HepG2 (cell line): ENCODE results near the gene C9orf43. TPM values are rescaled to one million over a fixed set of nuclear protein-coding genes. Genes with fewer than 3 reads are reported as not detected.

Source experiments
- CENPT ChIP-seq: sonication (generic); formaldehyde crosslinking; IDR thresholded peaks from 2 replicates; pipeline ENCODE4 v1.8.0; 2022; ENCODE audit warnings: low read depth, mild to moderate bottlenecking, moderate library complexity, missing genetic modification reagents
- ELF4 ChIP-seq: sonication (generic); formaldehyde crosslinking; IDR thresholded peaks from 2 replicates; pipeline ENCODE4 v1.5.0; 2020; ENCODE audit warnings: missing genetic modification reagents, mild to moderate bottlenecking, moderate library complexity, borderline replicate concordance
- ERF ChIP-seq: IDR thresholded peaks from 2 replicates; pipeline ENCODE4 v1.6.1; 2018; ENCODE audit warnings: missing biosample characterization, missing genetic modification reagents
- RCOR2 ChIP-seq: IDR thresholded peaks from 2 replicates; pipeline ENCODE4 v1.6.1; 2016; ENCODE audit warnings: missing biosample characterization, missing genetic modification reagents
- SMC3 ChIP-seq: IDR thresholded peaks from 2 replicates; pipeline ENCODE4 v1.6.1; 2011; ENCODE audit warnings: low read length, improper control_type of control experiment
- SMYD3 ChIP-seq: sonication (generic); formaldehyde crosslinking; IDR thresholded peaks from 2 replicates; pipeline ENCODE4 v1.8.1; 2023; ENCODE audit warnings: mild to moderate bottlenecking, missing genetic modification reagents
- SOX6 ChIP-seq, 2 experiments: fragments of 450-650 bp in 1 of 2; sonication (generic) in 1 of 2; formaldehyde crosslinking in 1 of 2; IDR thresholded peaks; 2 replicates each; pipeline versions ENCODE4 v1.4.0 to v1.6.1; 2017 to 2020; ENCODE audit warnings: antibody characterized with exemption in 1 of 2, mild to moderate bottlenecking in 1 of 2, missing genetic modification reagents in 1 of 2
- TBX3 ChIP-seq: fragments of 450-650 bp; IDR thresholded peaks from 2 replicates; pipeline ENCODE4 v1.6.1; 2017; ENCODE audit warnings: antibody characterized with exemption, mild to moderate bottlenecking, inconsistent platforms, borderline replicate concordance
- ZFAT ChIP-seq: sonication (generic); formaldehyde crosslinking; conservative IDR thresholded peaks from 2 replicates; pipeline ENCODE4 v1.8.1; 2023; ENCODE audit warnings: missing genetic modification reagents, inconsistent platforms
- ZNF224 ChIP-seq: sonication (generic); formaldehyde crosslinking; IDR thresholded peaks from 2 replicates; pipeline ENCODE4 v1.5.0; 2020; ENCODE audit warnings: mild to moderate bottlenecking, missing genetic modification reagents
- ZNF230 ChIP-seq: sonication (generic); formaldehyde crosslinking; IDR thresholded peaks from 2 replicates; pipeline ENCODE4 v1.4.0; 2020; ENCODE audit warnings: mild to moderate bottlenecking, missing genetic modification reagents
- ZNF256 ChIP-seq: sonication (generic); formaldehyde crosslinking; conservative IDR thresholded peaks from 2 replicates; pipeline ENCODE4 v1.4.0; 2020; ENCODE audit warnings: missing genetic modification reagents
- ZNF430 ChIP-seq: sonication (generic); formaldehyde crosslinking; IDR thresholded peaks from 2 replicates; pipeline ENCODE4 v1.9.0; 2021; ENCODE audit warnings: mild to moderate bottlenecking, missing genetic modification reagents
- ZNF451 ChIP-seq: sonication (generic); formaldehyde crosslinking; IDR thresholded peaks from 2 replicates; pipeline ENCODE4 v1.5.0; 2020; ENCODE audit warnings: mild to moderate bottlenecking, missing genetic modification reagents
- ZNF557 ChIP-seq: sonication (generic); formaldehyde crosslinking; IDR thresholded peaks from 2 replicates; pipeline ENCODE4 v1.4.0; 2020; ENCODE audit warnings: missing genetic modification reagents
- ZNF564 ChIP-seq: sonication (generic); formaldehyde crosslinking; IDR thresholded peaks from 2 replicates; pipeline ENCODE4 v1.8.1; 2023; ENCODE audit warnings: mild to moderate bottlenecking, missing genetic modification reagents
- ZNF7 ChIP-seq: IDR thresholded peaks from 2 replicates; pipeline ENCODE4 v1.6.1; 2016; ENCODE audit warnings: missing biosample characterization, missing genetic modification reagents
- ZNF879 ChIP-seq: sonication (generic); formaldehyde crosslinking; IDR thresholded peaks from 2 replicates; pipeline ENCODE4 v1.8.1; 2023; ENCODE audit warnings: missing genetic modification reagents
- polyA plus RNA-seq, 8 experiments: library from polyadenylated mRNA; depleted of rRNA in 3 of 8; stranded (reverse) in 7 of 8; unstranded in 1 of 8; fragments of >200 nt; fragmentation: Illumina TruSeq in 4 of 8; extraction: Trizol in 4 of 8; gene quantifications; 2 replicates each; pipeline versions ENCODE4 v1.2.1 to v1.2.3, GENCODE V29; 2011 to 2016; ENCODE audit warnings: low read depth in 4 of 8, missing spikeins in 1 of 8, mixed read lengths in 1 of 8; ENCODE audit not compliant: insufficient read depth in 1 of 8
- total RNA-seq, 5 experiments: library from RNA; depleted of rRNA; stranded (reverse); fragments of >200 nt; fragmentation: Illumina TruSeq; extraction: Trizol; gene quantifications; 2 replicates each; pipeline ENCODE4 v1.2.3, GENCODE V29; 2016; ENCODE audit warnings: low read depth in 1 of 5
- TF ChIP-seq, protein P1 (sequence below), 2 experiments: sonication (generic) in 1 of 2; formaldehyde crosslinking in 1 of 2; IDR thresholded peaks; 2 replicates each; pipeline versions ENCODE4 v1.6.1 to v1.9.0; 2014 to 2022; ENCODE audit warnings: antibody characterized with exemption in 1 of 2, borderline replicate concordance in 1 of 2, inconsistent platforms in 1 of 2, low read depth in 1 of 2, missing genetic modification reagents in 1 of 2
- TF ChIP-seq, protein P2 (sequence below): sonication (generic); formaldehyde crosslinking; IDR thresholded peaks from 2 replicates; pipeline ENCODE4 v1.5.0; 2020; ENCODE audit warnings: mild to moderate bottlenecking, missing genetic modification reagents, moderate library complexity

C9orf43 gene
- total and polyA plus RNA-seq, 2 of the 13 experiments (the other 11 are each of a cell fraction or from before 2014, with no cell fraction given), result 0.24 to 0.31 TPM

DNA sequence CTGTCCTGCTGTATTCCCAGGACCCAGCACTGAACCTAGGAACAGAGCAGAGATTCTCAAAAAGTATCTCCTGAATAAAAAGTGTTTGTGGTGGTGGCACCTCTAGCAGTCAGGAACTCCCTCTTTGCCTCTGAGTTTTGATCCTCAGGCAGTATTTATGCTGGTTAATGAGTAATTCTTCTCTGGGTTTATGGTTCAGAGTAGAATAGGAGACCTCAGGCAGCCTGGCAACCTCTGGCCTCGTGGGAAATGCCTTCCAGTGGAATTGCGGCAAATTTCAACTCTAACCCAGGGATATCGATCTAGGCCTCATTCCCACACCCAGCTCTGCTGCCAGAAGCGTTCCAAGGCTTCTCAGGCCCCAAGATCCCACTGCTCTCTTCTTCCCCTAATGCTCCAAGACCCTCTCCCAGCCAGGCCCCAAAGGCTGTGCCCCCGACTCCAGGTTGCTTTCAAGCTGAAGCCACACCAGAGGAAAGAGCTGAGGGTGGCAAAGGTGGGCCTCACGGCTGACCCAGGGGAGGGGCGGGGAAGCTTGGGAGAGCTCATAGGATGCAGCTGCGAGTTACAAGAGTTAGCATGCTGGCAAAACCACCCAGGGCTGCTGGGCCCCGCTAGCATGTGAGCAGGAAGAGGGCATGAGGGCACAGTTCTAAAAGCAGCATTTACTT, 22.9 kb upstream of the C9orf43 start (continued):
- TF ChIP-seq, protein P1, sequence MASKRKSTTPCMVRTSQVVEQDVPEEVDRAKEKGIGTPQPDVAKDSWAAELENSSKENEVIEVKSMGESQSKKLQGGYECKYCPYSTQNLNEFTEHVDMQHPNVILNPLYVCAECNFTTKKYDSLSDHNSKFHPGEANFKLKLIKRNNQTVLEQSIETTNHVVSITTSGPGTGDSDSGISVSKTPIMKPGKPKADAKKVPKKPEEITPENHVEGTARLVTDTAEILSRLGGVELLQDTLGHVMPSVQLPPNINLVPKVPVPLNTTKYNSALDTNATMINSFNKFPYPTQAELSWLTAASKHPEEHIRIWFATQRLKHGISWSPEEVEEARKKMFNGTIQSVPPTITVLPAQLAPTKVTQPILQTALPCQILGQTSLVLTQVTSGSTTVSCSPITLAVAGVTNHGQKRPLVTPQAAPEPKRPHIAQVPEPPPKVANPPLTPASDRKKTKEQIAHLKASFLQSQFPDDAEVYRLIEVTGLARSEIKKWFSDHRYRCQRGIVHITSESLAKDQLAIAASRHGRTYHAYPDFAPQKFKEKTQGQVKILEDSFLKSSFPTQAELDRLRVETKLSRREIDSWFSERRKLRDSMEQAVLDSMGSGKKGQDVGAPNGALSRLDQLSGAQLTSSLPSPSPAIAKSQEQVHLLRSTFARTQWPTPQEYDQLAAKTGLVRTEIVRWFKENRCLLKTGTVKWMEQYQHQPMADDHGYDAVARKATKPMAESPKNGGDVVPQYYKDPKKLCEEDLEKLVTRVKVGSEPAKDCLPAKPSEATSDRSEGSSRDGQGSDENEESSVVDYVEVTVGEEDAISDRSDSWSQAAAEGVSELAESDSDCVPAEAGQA (IDR thresholded peaks at IDR 0.05; ENCODE audit: low read depth), result no peak
- TF ChIP-seq, protein P1 (CRISPR knock-in tag; IDR thresholded peaks at IDR 0.05; ENCODE audit: borderline replicate concordance), result no peak
- TF ChIP-seq ZNF430 (CRISPR knock-in tag) (peak; percentile 87), ZNF879 (0 out of 2 replicates have a peak, but pooled peaks have one; percentile 44), ELF4 (CRISPR knock-in tag) (no peak), ZNF230 (CRISPR knock-in tag) (no peak), ZFAT (CRISPR knock-in tag) (no peak), CENPT (CRISPR knock-in tag) (no peak), ERF (CRISPR knock-in tag) (peak; percentile 32; the same call in 1 of the 2 replicates), ZNF256 (CRISPR knock-in tag) (no peak; the same call in 1 of the 2 replicates), ZNF7 (peak; percentile 55; the same call in 1 of the 2 replicates), ZNF224 (CRISPR knock-in tag) (peak; percentile 78), SMC3 (peak; percentile 32; the same call in 1 of the 2 replicates), SMYD3 (CRISPR knock-in tag) (0 out of 2 replicates have a peak, but pooled peaks have one; percentile 23), ZNF451 (CRISPR knock-in tag) (0 out of 2 replicates have a peak, but pooled peaks have one; percentile 25), TBX3 (no peak), ZNF564 (CRISPR knock-in tag) (peak; percentile 59; the same call in 1 of the 2 replicates), SOX6 (IDR thresholded peaks at IDR 0.05) (no peak), SOX6 (CRISPR knock-in tag; IDR thresholded peaks at IDR 0.05) (peak; percentile 88), RCOR2 (CRISPR knock-in tag) (peak; percentile 26; the same call in 1 of the 2 replicates), ZNF557 (CRISPR knock-in tag) (no peak)
- TF ChIP-seq, protein P2, sequence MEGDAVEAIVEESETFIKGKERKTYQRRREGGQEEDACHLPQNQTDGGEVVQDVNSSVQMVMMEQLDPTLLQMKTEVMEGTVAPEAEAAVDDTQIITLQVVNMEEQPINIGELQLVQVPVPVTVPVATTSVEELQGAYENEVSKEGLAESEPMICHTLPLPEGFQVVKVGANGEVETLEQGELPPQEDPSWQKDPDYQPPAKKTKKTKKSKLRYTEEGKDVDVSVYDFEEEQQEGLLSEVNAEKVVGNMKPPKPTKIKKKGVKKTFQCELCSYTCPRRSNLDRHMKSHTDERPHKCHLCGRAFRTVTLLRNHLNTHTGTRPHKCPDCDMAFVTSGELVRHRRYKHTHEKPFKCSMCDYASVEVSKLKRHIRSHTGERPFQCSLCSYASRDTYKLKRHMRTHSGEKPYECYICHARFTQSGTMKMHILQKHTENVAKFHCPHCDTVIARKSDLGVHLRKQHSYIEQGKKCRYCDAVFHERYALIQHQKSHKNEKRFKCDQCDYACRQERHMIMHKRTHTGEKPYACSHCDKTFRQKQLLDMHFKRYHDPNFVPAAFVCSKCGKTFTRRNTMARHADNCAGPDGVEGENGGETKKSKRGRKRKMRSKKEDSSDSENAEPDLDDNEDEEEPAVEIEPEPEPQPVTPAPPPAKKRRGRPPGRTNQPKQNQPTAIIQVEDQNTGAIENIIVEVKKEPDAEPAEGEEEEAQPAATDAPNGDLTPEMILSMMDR (CRISPR knock-in tag), result 0 out of 2 replicates have a peak, but pooled peaks have one; percentile 18
